ENCODE data around the gene SHISA2.

Gene SHISA2

GRCh38 chr13:26054896-26055295 lies 3.1 kb upstream of the SHISA2 start:
- Histone ChIP-seq H3K9me3 (replicated peaks; ENCODE audit: insufficient read depth, low read length) (no peaks in the 10 kb centered on the region), H3K27ac (ENCODE audit: low read length) (no peak overlapping the region), H3K4me3 (ENCODE audit: low read length) (no peak overlapping the region), H3K79me2 (ENCODE audit: low read length) (no peaks in the 10 kb centered on the region), H3F3A (ENCODE audit: insufficient read depth, low read length) (no peaks in the 10 kb centered on the region), H3K36me3 (replicated peaks; ENCODE audit: insufficient read depth, low read length) (no peaks in the 10 kb centered on the region), H3K4me1 (ENCODE audit: low read length) (no peaks in the 10 kb centered on the region), H3K4me2 (ENCODE audit: low read depth, low read length) (no peak overlapping the region), H3K9ac (ENCODE audit: low read length) (no peak overlapping the region), H3K27me3 (replicated peaks; ENCODE audit: insufficient read depth, low read length) (no peaks in the 10 kb centered on the region), H2AFZ (ENCODE audit: low read length) (no peak overlapping the region), H3K9me2 (replicated peaks; ENCODE audit: insufficient read depth, low read length) (no peaks in the 10 kb centered on the region), H4K20me1 (ENCODE audit: insufficient read depth, low read length) (no peaks in the 10 kb centered on the region)
- TF ChIP-seq EZH2phosphoT487 (IDR thresholded peaks at IDR 0.05; ENCODE audit: low read length) (no peak), EZH2 (optimal IDR thresholded peaks at IDR 0.05; ENCODE audit: low read depth, low read length) (no peak)
- TF ChIP-seq, protein P1, sequence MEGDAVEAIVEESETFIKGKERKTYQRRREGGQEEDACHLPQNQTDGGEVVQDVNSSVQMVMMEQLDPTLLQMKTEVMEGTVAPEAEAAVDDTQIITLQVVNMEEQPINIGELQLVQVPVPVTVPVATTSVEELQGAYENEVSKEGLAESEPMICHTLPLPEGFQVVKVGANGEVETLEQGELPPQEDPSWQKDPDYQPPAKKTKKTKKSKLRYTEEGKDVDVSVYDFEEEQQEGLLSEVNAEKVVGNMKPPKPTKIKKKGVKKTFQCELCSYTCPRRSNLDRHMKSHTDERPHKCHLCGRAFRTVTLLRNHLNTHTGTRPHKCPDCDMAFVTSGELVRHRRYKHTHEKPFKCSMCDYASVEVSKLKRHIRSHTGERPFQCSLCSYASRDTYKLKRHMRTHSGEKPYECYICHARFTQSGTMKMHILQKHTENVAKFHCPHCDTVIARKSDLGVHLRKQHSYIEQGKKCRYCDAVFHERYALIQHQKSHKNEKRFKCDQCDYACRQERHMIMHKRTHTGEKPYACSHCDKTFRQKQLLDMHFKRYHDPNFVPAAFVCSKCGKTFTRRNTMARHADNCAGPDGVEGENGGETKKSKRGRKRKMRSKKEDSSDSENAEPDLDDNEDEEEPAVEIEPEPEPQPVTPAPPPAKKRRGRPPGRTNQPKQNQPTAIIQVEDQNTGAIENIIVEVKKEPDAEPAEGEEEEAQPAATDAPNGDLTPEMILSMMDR (IDR thresholded peaks at IDR 0.05; ENCODE audit: low read length) = no peak
- no peak for DNase-seq

- TF ChIP-seq EZH2 (optimal IDR thresholded peaks at IDR 0.05; ENCODE audit: low read depth, low read length) = no peak
- TF ChIP-seq, protein P1 (IDR thresholded peaks at IDR 0.05; ENCODE audit: low read length) = no peak
- TF ChIP-seq EZH2phosphoT487 (IDR thresholded peaks at IDR 0.05; ENCODE audit: low read length) = no peak
Observed at GRCh38 chr13:26053418-26053980, 1.7 kb upstream of the SHISA2 start.

DNA sequence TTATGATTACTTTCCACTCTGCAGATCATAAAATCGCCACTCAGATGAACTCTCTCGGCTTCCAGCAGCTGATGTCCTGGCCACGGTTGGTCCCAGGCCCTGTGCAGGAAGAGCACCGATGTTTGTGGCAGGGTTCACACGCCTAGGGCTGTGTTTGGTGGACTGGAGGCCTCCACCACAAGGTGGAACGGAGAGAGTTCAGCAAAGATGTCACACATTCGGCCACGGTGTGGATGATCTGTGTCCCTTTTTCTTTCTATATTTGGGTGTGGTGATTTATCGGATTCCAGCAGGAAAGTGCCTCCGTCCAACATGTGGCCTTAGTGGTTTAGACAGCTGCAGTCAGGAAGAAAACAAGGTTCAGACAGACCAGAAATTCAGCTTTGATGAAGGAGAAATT lies 521 bp upstream of the SHISA2 start:
- TF ChIP-seq, protein P1 (IDR thresholded peaks at IDR 0.05; ENCODE audit: low read length) = no peak
- TF ChIP-seq EZH2 (optimal IDR thresholded peaks at IDR 0.05; ENCODE audit: low read depth, low read length) = no peak
- no peak for TF ChIP-seq EZH2phosphoT487 (IDR thresholded peaks at IDR 0.05; ENCODE audit: low read length)
- Histone ChIP-seq H3K9me2 (replicated peaks; ENCODE audit: insufficient read depth, low read length) (no peaks in the 10 kb centered on the region), H3K79me2 (ENCODE audit: low read length) (no peaks in the 10 kb centered on the region), H2AFZ (ENCODE audit: low read length) (no peak overlapping the region), H3K9me3 (replicated peaks; ENCODE audit: insufficient read depth, low read length) (no peaks in the 10 kb centered on the region), H3K4me1 (ENCODE audit: low read length) (no peaks in the 10 kb centered on the region), H3K9ac (ENCODE audit: low read length) (no peak overlapping the region), H3K4me2 (ENCODE audit: low read depth, low read length) (peak overlapping the region; percentile 60; the same call in 1 of the 2 replicates), H3K27me3 (replicated peaks; ENCODE audit: insufficient read depth, low read length) (no peaks in the 10 kb centered on the region), H3K27ac (ENCODE audit: low read length) (no peak overlapping the region), H3K36me3 (replicated peaks; ENCODE audit: insufficient read depth, low read length) (no peaks in the 10 kb centered on the region), H4K20me1 (ENCODE audit: insufficient read depth, low read length) (no peaks in the 10 kb centered on the region), H3K4me3 (ENCODE audit: low read length) (peak overlapping the region; percentile 52), H3F3A (ENCODE audit: insufficient read depth, low read length) (no peaks in the 10 kb centered on the region)
- no peak for DNase-seq

More at GRCh38 chr13:26053418-26053980, 1.7 kb upstream of the SHISA2 start:
- no peaks in the 10 kb centered on the region for H3K9me2 ChIP-seq (replicated peaks; ENCODE audit: insufficient read depth, low read length)
- H3F3A ChIP-seq (ENCODE audit: insufficient read depth, low read length) = no peaks in the 10 kb centered on the region
- no peak overlapping the region for H3K9ac ChIP-seq (ENCODE audit: low read length)
- H3K27ac ChIP-seq (ENCODE audit: low read length) = no peak overlapping the region
- H3K9me3 ChIP-seq (replicated peaks; ENCODE audit: insufficient read depth, low read length) = no peaks in the 10 kb centered on the region
- no peaks in the 10 kb centered on the region for H3K27me3 ChIP-seq (replicated peaks; ENCODE audit: insufficient read depth, low read length)
- no peaks in the 10 kb centered on the region for H4K20me1 ChIP-seq (ENCODE audit: insufficient read depth, low read length)
- H3K4me2 ChIP-seq (ENCODE audit: low read depth, low read length) = no peak overlapping the region
- no peaks in the 10 kb centered on the region for H3K79me2 ChIP-seq (ENCODE audit: low read length)
- H3K36me3 ChIP-seq (replicated peaks; ENCODE audit: insufficient read depth, low read length) = no peaks in the 10 kb centered on the region
- DNase-seq = no peak
- H3K4me1 ChIP-seq (ENCODE audit: low read length) = no peaks in the 10 kb centered on the region
- H3K4me3 ChIP-seq (ENCODE audit: low read length) = no peak overlapping the region
- H2AFZ ChIP-seq (ENCODE audit: low read length) = no peak overlapping the region
